ENCODE data around the gene IRF2. TPM values are rescaled to one million over a fixed set of nuclear protein-coding genes. Genes with fewer than 3 reads are reported as not detected.

Gene IRF2
- total RNA-seq, 2 donors from 2014 or later, result 35.3 to 68.0 TPM

DNA sequence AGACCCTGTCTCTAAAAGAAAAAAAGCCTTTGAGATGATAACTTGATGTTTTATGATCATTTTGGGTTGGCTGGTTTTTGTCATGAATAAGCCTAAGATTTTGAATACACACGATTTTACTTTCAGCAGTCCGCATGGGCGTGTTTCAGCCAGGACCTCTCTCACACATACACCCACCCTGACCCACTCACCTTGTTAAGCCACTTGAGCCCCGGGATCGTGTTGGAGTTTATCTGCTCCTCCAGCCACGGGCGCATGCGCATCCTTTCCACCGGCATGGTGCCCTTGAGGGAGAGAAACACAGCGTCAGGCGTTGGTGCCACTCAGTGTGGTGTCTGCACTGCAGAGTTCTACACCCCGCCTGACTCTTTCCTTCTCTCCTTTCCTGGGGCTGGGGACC, 45.6 kb downstream of the IRF2 start:
- no peaks in the 10 kb centered on the region for H3K36me3 ChIP-seq

GRCh38 chr4:184427687-184428086, 46.7 kb downstream of the IRF2 start:
- Histone ChIP-seq H3K4me3 (no peak overlapping the region), H3K4me1 (ENCODE audit: control insufficient read depth in 1 of 2, low read depth in 2 of 2) (peaks cover 12 to 29% of the 10 kb centered on the region in 2 donors), H3K27ac (peak overlapping the region; percentile 45 to 51), H3K27me3 (replicated peaks; ENCODE audit: insufficient read depth) (no peaks in the 10 kb centered on the region), H3K9me3 (no peaks in the 10 kb centered on the region), H3K36me3 (no peaks in the 10 kb centered on the region)
- ATAC-seq (ENCODE audit: insufficient number of reproducible peaks, low FRiP score, low read depth) (no peak), DNase-seq (ENCODE audit: low spot score) (no peak)
- TF ChIP-seq, protein P1, sequence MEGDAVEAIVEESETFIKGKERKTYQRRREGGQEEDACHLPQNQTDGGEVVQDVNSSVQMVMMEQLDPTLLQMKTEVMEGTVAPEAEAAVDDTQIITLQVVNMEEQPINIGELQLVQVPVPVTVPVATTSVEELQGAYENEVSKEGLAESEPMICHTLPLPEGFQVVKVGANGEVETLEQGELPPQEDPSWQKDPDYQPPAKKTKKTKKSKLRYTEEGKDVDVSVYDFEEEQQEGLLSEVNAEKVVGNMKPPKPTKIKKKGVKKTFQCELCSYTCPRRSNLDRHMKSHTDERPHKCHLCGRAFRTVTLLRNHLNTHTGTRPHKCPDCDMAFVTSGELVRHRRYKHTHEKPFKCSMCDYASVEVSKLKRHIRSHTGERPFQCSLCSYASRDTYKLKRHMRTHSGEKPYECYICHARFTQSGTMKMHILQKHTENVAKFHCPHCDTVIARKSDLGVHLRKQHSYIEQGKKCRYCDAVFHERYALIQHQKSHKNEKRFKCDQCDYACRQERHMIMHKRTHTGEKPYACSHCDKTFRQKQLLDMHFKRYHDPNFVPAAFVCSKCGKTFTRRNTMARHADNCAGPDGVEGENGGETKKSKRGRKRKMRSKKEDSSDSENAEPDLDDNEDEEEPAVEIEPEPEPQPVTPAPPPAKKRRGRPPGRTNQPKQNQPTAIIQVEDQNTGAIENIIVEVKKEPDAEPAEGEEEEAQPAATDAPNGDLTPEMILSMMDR (IDR thresholded peaks at IDR 0.05), result no peak

More for the DNA sequence above, 45.6 kb downstream of the IRF2 start:
- Histone ChIP-seq H3K27ac (no peak overlapping the region), H3K4me1 (ENCODE audit: control insufficient read depth in 1 of 2, low read depth in 2 of 2) (peaks cover 12 to 29% of the 10 kb centered on the region in 2 donors), H3K27me3 (replicated peaks; ENCODE audit: insufficient read depth) (no peaks in the 10 kb centered on the region), H3K4me3 (no peak overlapping the region), H3K9me3 (no peaks in the 10 kb centered on the region)
- DNase-seq (ENCODE audit: low spot score) (no peak), ATAC-seq (ENCODE audit: insufficient number of reproducible peaks, low FRiP score, low read depth) (no peak)
- TF ChIP-seq, protein P1 (IDR thresholded peaks at IDR 0.05), result no peak

GRCh38 chr4:184427093-184427492, 47.3 kb downstream of the IRF2 start:
- Histone ChIP-seq H3K27me3 (replicated peaks; ENCODE audit: insufficient read depth) (no peaks in the 10 kb centered on the region), H3K4me3 (no peak overlapping the region), H3K36me3 (no peaks in the 10 kb centered on the region), H3K27ac (no peak overlapping the region), H3K9me3 (no peaks in the 10 kb centered on the region), H3K4me1 (ENCODE audit: control insufficient read depth in 1 of 2, low read depth in 2 of 2) (peaks cover 10 to 29% of the 10 kb centered on the region in 2 donors)
- DNase-seq (ENCODE audit: low spot score) (no peak), ATAC-seq (ENCODE audit: insufficient number of reproducible peaks, low FRiP score, low read depth) (no peak)
- TF ChIP-seq, protein P1 (IDR thresholded peaks at IDR 0.05), result no peak

GRCh38 chr4:184424993-184425758, 49.2 kb downstream of the IRF2 start:
- TF ChIP-seq, protein P1 (IDR thresholded peaks at IDR 0.05), result no peak
- H3K27me3 ChIP-seq (replicated peaks; ENCODE audit: insufficient read depth), result no peaks in the 10 kb centered on the region
- DNase-seq (ENCODE audit: low spot score), result no peak
- H3K4me1 ChIP-seq (ENCODE audit: control insufficient read depth in 1 of 2, low read depth in 2 of 2), result peaks cover 8 to 27% of the 10 kb centered on the region in 2 donors
- ATAC-seq (ENCODE audit: insufficient number of reproducible peaks, low FRiP score, low read depth), result no peak
- H3K27ac ChIP-seq, result no peak overlapping the region
- no peak overlapping the region for H3K4me3 ChIP-seq
- no peaks in the 10 kb centered on the region for H3K9me3 ChIP-seq
- no peaks in the 10 kb centered on the region for H3K36me3 ChIP-seq

DNA sequence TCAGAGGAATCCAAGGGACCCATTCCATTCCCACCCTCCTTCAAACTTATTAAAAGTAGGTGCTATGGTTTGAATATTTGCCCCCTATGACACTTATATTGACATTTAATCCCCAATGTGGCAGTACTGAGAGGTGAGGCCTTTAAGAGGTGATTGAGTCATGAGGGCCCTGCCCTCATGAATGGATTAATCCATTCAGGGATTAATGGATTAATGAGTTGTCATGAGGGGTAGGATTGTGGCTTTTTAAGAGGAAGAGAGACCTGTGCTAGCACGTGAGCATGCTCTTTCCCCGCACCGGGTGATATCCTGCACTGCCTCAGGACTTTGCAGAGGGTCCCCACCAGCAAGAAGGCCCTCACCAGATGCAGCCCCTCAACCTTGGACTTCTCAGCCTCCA, 50.1 kb downstream of the IRF2 start:
- no peaks in the 10 kb centered on the region for H3K27me3 ChIP-seq (replicated peaks; ENCODE audit: insufficient read depth)
- TF ChIP-seq, protein P1 (IDR thresholded peaks at IDR 0.05), result no peak
- peaks cover 8 to 18% of the 10 kb centered on the region in 2 donors for H3K4me1 ChIP-seq (ENCODE audit: control insufficient read depth in 1 of 2, low read depth in 2 of 2)
- H3K36me3 ChIP-seq, result no peaks in the 10 kb centered on the region
- DNase-seq (ENCODE audit: low spot score) (no peak), ATAC-seq (ENCODE audit: insufficient number of reproducible peaks, low FRiP score, low read depth) (no peak)
- no peak overlapping the region for H3K27ac ChIP-seq
- no peaks in the 10 kb centered on the region for H3K9me3 ChIP-seq
- H3K4me3 ChIP-seq, result no peak overlapping the region
